Gastroesophageal sphincter (tissue), 4 donors: Measurements from ENCODE around the gene PARD3B. TPM values are rescaled to one million over a fixed set of nuclear protein-coding genes. Genes with fewer than 3 reads are reported as not detected.

ENCODE experiments used
- ATAC-seq: fragments of 150-250 bp; one replicate; pipeline ENCODE4 v1.9.1; 2016; ENCODE audit warnings: mild to moderate bottlenecking, moderate library complexity
- H3K27ac ChIP-seq, 4 donors: fragments of 200-600 bp; sonication (generic) in 3 of 4; 1 replicate in 3 of 4; 2 replicates in 1 of 4; pipeline ENCODE4 v1.5.1; 2016 to 2019
- H3K27me3 ChIP-seq: fragments of 200-600 bp; sonication (generic); one replicate; pipeline ENCODE4 v1.5.1; 2019
- H3K36me3 ChIP-seq, 2 donors: fragments of 200-600 bp; sonication (generic); one replicate each; pipeline ENCODE4 v1.5.1; 2019; ENCODE audit warnings: control low read depth in 1 of 2
- H3K4me1 ChIP-seq, 3 donors: fragments of 200-600 bp; sonication (generic); 1 replicate in 2 of 3; 2 replicates in 1 of 3; pipeline ENCODE4 v1.5.1; 2016 to 2019; ENCODE audit warnings: control low read depth in 2 of 3
- H3K4me3 ChIP-seq, 2 donors: fragments of 200-600 bp; sonication (generic); one replicate each; pipeline ENCODE4 v1.5.1; 2019; ENCODE audit warnings: mild to moderate bottlenecking in 1 of 2, moderate library complexity in 1 of 2
- H3K9me3 ChIP-seq, 3 donors: fragments of 200-600 bp; sonication (generic); one replicate each; pipeline ENCODE4 v1.5.1; 2017 to 2019; ENCODE audit warnings: control low read depth in 2 of 3
- CTCF ChIP-seq, 4 experiments: fragments of 200-600 bp in 2 of 4; fragments of 450-650 bp in 2 of 4; sonication (generic) in 1 of 4; IDR thresholded peaks; one replicate each; pipeline ENCODE4 v1.5.1; 2017 to 2019; ENCODE audit warnings: antibody characterized with exemption in 4 of 4, mild to moderate bottlenecking in 2 of 4, moderate library complexity in 2 of 4
- EP300 ChIP-seq: sonication (generic); formaldehyde crosslinking; IDR thresholded peaks from one replicate; pipeline ENCODE4 v1.6.1; 2017; ENCODE audit warnings: antibody characterized with exemption, mild to moderate bottlenecking
- POLR2A ChIP-seq, 2 donors: fragments of 450-650 bp; IDR thresholded peaks; one replicate each; pipeline ENCODE4 v1.6.1; 2017; ENCODE audit warnings: antibody characterized with exemption in 2 of 2, mild to moderate bottlenecking in 2 of 2, moderate library complexity in 1 of 2
- POLR2AphosphoS5 ChIP-seq: sonication (generic); formaldehyde crosslinking; IDR thresholded peaks from one replicate; pipeline ENCODE4 v1.6.1; 2017; ENCODE audit warnings: antibody characterized with exemption
- WGBS, 2 donors: methylation state at CpG; one replicate each; pipeline ENCODE4 v1.1.5; 2018; ENCODE audit warnings: low coverage in 1 of 2; 5-methylcytosine and 5-hydroxymethylcytosine counted together
- total RNA-seq, 4 donors: library from RNA; depleted of rRNA; stranded (reverse); fragments of >200 nt; gene quantifications; one replicate each; pipeline ENCODE4 v1.1.0, GENCODE V29; 2016

The PARD3B gene
- total RNA-seq, 4 donors from 2014 or later, result 29.6 to 42.2 (median 41.0) TPM

GRCh38 chr2:205451901-205452512, 906.7 kb downstream of the PARD3B start:
- Histone ChIP-seq H3K27me3 (no peaks in the 10 kb centered on the region), H3K4me3 (no peak overlapping the region), H3K36me3 (no peaks in the 10 kb centered on the region), H3K9me3 (no peaks in the 10 kb centered on the region), H3K4me1 (no peaks in the 10 kb centered on the region), H3K27ac (no peak overlapping the region)
- no peak for TF ChIP-seq EP300
- no peak for TF ChIP-seq POLR2AphosphoS5
- TF ChIP-seq POLR2A (IDR thresholded peaks at IDR 0.05), result no peak
- no peak for TF ChIP-seq CTCF (IDR thresholded peaks at IDR 0.05)
- WGBS, 2 donors, result 84 to 92% methylated on average over 4 of the region's 4 CpGs
- no peak for ATAC-seq

GRCh38 chr2:205453202-205453601, 907.9 kb downstream of the PARD3B start:
- Histone ChIP-seq H3K4me3 (no peak overlapping the region), H3K36me3 (no peaks in the 10 kb centered on the region), H3K27me3 (no peaks in the 10 kb centered on the region), H3K27ac (no peak overlapping the region), H3K9me3 (no peaks in the 10 kb centered on the region), H3K4me1 (no peaks in the 10 kb centered on the region)
- TF ChIP-seq EP300, result no peak
- TF ChIP-seq CTCF (IDR thresholded peaks at IDR 0.05), result no peak
- TF ChIP-seq POLR2A (IDR thresholded peaks at IDR 0.05), result no peak
- no peak for TF ChIP-seq POLR2AphosphoS5
- 88 to 89% methylated on average over 3 to 4 of the region's 4 CpGs for WGBS, 2 donors
- no peak for ATAC-seq

- ATAC-seq, result no peak
- TF ChIP-seq CTCF (IDR thresholded peaks at IDR 0.05) (no peak), EP300 (no peak), POLR2A (IDR thresholded peaks at IDR 0.05) (no peak), POLR2AphosphoS5 (no peak)
- no peak overlapping the region for H3K27ac ChIP-seq
- H3K9me3 ChIP-seq, result no peaks in the 10 kb centered on the region
- no peaks in the 10 kb centered on the region for H3K27me3 ChIP-seq
- H3K36me3 ChIP-seq, result no peaks in the 10 kb centered on the region
- no peak overlapping the region for H3K4me3 ChIP-seq
- no peaks in the 10 kb centered on the region for H3K4me1 ChIP-seq
- 100% methylated on average over 1 of the region's 1 CpG for WGBS, 2 donors
Observed at GRCh38 chr2:205456682-205457081, 911.4 kb downstream of the PARD3B start.

DNA sequence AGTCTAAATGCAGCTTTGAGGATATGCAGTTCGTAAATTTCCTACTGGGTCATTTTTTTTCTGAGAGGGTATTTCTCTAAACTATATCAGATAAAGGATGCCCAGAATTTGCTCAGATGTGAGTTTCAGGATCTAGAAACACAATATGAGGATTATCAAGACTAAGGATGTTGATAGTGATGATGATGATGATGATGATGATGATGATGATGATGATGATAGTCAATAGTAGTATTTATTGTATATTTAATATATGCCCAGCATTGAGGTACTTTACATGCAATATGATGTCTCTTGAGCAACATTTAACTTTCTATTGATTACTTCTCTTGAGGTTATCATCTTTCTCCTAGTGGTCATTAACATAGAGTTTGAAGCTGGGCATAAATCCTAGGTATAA, 914.9 kb downstream of the PARD3B start:
- Histone ChIP-seq H3K4me3 (no peak overlapping the region), H3K4me1 (no peaks in the 10 kb centered on the region), H3K9me3 (no peaks in the 10 kb centered on the region), H3K36me3 (no peaks in the 10 kb centered on the region), H3K27ac (no peak overlapping the region), H3K27me3 (no peaks in the 10 kb centered on the region)
- 90 to 100% methylated on average over 1 of the region's 1 CpG for WGBS, 2 donors
- TF ChIP-seq POLR2A (IDR thresholded peaks at IDR 0.05) (no peak), POLR2AphosphoS5 (no peak), EP300 (no peak), CTCF (IDR thresholded peaks at IDR 0.05) (no peak)
- ATAC-seq, result no peak

GRCh38 chr2:205461169-205461568, 915.9 kb downstream of the PARD3B start:
- no peak for TF ChIP-seq EP300
- no peak for TF ChIP-seq POLR2AphosphoS5
- no peak for TF ChIP-seq POLR2A (IDR thresholded peaks at IDR 0.05)
- TF ChIP-seq CTCF (IDR thresholded peaks at IDR 0.05), result no peak
- no peaks in the 10 kb centered on the region for H3K9me3 ChIP-seq
- no peaks in the 10 kb centered on the region for H3K36me3 ChIP-seq
- H3K4me1 ChIP-seq, result no peaks in the 10 kb centered on the region
- ATAC-seq, result no peak
- no peak overlapping the region for H3K4me3 ChIP-seq
- 98 to 100% methylated on average over 2 to 4 of the region's 4 CpGs for WGBS, 2 donors
- no peak overlapping the region for H3K27ac ChIP-seq
- H3K27me3 ChIP-seq, result no peaks in the 10 kb centered on the region
